Measurements from ENCODE around the gene DEAF1. TPM values are rescaled to one million over a fixed set of nuclear protein-coding genes. Genes with fewer than 3 reads are reported as not detected.

Gene DEAF1
- total RNA-seq, 1 experiment from 2014 or later: 33.9 TPM

DNA sequence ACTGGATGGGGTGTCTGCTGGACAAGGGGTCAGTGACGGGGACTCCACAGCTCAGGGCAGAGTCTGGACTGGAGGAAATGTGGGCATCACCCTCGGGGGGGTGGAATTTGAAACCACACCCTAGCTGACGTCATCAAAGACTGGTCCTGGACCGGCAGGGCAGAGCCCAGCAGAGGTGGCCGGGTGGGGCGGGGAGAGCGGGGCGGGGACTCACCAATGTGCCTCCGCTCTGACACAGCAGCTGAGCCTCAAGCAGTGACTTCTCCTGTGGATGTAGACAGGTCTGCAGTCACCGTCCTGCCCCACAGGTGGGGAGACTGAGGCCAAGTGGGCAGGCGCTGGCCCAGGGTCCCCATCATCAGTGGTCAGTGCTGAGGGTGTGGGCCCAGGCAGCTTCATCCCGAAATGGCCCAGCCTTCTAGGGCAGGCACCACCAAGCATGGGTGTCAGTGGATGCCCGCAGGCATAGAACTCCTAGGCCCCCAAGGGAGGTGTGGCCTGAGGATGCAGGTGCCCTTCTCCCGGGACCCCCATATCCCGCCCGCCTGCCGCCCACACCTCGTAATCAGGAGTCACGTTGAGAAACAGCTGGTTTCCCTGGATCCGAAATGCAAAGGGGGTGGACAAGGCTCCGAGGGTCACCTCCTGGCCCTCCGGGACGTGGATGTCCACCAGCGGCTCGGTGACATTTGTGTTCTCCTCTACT is 70.9 kb downstream of the DEAF1 start:
- no peaks in the 10 kb centered on the region for H3K9me2 ChIP-seq (ENCODE audit: insufficient read depth)
- BruUV-seq (replicated peaks): no TSS peak
- no peaks in the 10 kb centered on the region for H3K9me3 ChIP-seq (ENCODE audit: control insufficient read depth in 1 of 2, insufficient read depth in 1 of 2, low read depth in 1 of 2, low read length in 2 of 2)
- H3K4me2 ChIP-seq (ENCODE audit: low read length): peak overlapping the region; percentile 35; the same call in 1 of the 2 replicates
- H3K4me1 ChIP-seq (ENCODE audit: control insufficient read depth in 1 of 2, insufficient read depth in 2 of 2, low read length in 2 of 2): peaks cover 0 to 28% of the 10 kb centered on the region in 2 experiments; a peak in 2 of 4 replicates
- no peaks in the 10 kb centered on the region for H3K27me3 ChIP-seq (ENCODE audit: insufficient read depth, low read length)
- no peaks in the 10 kb centered on the region for H3K79me2 ChIP-seq (ENCODE audit: insufficient read depth, low read length)
- CTCF ChIA-PET: no interaction called here
- no peaks in the 10 kb centered on the region for H4K20me1 ChIP-seq (ENCODE audit: insufficient read depth)
- no peaks in the 10 kb centered on the region for H3K36me3 ChIP-seq (ENCODE audit: control insufficient read depth in 1 of 2, insufficient read depth in 2 of 2, low read length in 2 of 2)
- peak; percentile 64 for ATAC-seq
- intact Hi-C loops (cut with micrococcal nuclease): no loop called here
- no peak overlapping the region for H3K27ac ChIP-seq (ENCODE audit: low read depth, low read length)
- POLR2A ChIA-PET: no interaction called here
- no peak overlapping the region for H2AFZ ChIP-seq (ENCODE audit: low read depth, low read length, poor library complexity, severe bottlenecking)
- RAD21 ChIA-PET (ENCODE audit: low non-redundant PET in 1 of 2, low total read pairs in 2 of 2, uncharacterized antibody in 2 of 2, unreplicated experiment in 2 of 2): no interaction called here
- DNase-seq (ENCODE audit: low read depth, low spot score): peak; percentile 48
- no peak overlapping the region for H3K9ac ChIP-seq (ENCODE audit: low read length)
- TF ChIP-seq, protein P1, sequence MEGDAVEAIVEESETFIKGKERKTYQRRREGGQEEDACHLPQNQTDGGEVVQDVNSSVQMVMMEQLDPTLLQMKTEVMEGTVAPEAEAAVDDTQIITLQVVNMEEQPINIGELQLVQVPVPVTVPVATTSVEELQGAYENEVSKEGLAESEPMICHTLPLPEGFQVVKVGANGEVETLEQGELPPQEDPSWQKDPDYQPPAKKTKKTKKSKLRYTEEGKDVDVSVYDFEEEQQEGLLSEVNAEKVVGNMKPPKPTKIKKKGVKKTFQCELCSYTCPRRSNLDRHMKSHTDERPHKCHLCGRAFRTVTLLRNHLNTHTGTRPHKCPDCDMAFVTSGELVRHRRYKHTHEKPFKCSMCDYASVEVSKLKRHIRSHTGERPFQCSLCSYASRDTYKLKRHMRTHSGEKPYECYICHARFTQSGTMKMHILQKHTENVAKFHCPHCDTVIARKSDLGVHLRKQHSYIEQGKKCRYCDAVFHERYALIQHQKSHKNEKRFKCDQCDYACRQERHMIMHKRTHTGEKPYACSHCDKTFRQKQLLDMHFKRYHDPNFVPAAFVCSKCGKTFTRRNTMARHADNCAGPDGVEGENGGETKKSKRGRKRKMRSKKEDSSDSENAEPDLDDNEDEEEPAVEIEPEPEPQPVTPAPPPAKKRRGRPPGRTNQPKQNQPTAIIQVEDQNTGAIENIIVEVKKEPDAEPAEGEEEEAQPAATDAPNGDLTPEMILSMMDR (IDR thresholded peaks at IDR 0.05 in 2 of 3, conservative IDR thresholded peaks at IDR 0.05 in 1 of 3; ENCODE audit: borderline replicate concordance in 1 of 3, insufficient read depth in 1 of 3, low read depth in 2 of 3, low read length in 2 of 3): no peak
- TF ChIP-seq CBX3 (IDR thresholded peaks at IDR 0.05; ENCODE audit: low read depth) (no peak), EZH2phosphoT487 (IDR thresholded peaks at IDR 0.05; ENCODE audit: borderline replicate concordance) (no peak), POLR2A (IDR thresholded peaks at IDR 0.05; ENCODE audit: borderline replicate concordance, extremely low read depth, insufficient read depth, insufficient read length) (no peak), ZNF274 (IDR thresholded peaks at IDR 0.05; ENCODE audit: low read depth, low read length) (no peak), YY1 (IDR thresholded peaks at IDR 0.05; ENCODE audit: extremely low read depth, insufficient replicate concordance, low read depth, low read length) (no peak), TCF7L2 (IDR thresholded peaks at IDR 0.05; ENCODE audit: borderline replicate concordance, extremely low read depth, insufficient read depth, insufficient read length) (no peak)
- TF ChIP-seq, protein P2, sequence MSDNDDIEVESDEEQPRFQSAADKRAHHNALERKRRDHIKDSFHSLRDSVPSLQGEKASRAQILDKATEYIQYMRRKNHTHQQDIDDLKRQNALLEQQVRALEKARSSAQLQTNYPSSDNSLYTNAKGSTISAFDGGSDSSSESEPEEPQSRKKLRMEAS (IDR thresholded peaks at IDR 0.05): no peak
- TF ChIP-seq, protein P3, sequence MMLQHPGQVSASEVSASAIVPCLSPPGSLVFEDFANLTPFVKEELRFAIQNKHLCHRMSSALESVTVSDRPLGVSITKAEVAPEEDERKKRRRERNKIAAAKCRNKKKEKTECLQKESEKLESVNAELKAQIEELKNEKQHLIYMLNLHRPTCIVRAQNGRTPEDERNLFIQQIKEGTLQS (IDR thresholded peaks at IDR 0.05): no peak
- TF ChIP-seq, protein P4, sequence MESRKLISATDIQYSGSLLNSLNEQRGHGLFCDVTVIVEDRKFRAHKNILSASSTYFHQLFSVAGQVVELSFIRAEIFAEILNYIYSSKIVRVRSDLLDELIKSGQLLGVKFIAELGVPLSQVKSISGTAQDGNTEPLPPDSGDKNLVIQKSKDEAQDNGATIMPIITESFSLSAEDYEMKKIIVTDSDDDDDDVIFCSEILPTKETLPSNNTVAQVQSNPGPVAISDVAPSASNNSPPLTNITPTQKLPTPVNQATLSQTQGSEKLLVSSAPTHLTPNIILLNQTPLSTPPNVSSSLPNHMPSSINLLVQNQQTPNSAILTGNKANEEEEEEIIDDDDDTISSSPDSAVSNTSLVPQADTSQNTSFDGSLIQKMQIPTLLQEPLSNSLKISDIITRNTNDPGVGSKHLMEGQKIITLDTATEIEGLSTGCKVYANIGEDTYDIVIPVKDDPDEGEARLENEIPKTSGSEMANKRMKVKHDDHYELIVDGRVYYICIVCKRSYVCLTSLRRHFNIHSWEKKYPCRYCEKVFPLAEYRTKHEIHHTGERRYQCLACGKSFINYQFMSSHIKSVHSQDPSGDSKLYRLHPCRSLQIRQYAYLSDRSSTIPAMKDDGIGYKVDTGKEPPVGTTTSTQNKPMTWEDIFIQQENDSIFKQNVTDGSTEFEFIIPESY (IDR thresholded peaks at IDR 0.05; ENCODE audit: extremely low read depth, insufficient replicate concordance, low read length): no peak
- H3K4me3 ChIP-seq (replicated peaks in 1 of 2; ENCODE audit: low read depth in 1 of 2, low read length in 2 of 2): no peak overlapping the region

Measured in HCT116 (cell line).